SK-N-MC (cell line): ENCODE data around the gene CTCF.

Experiments
- DNase-seq: peaks from one replicate; pipeline ENCODE4 v3.0.0-alpha.2; 2011; ENCODE audit warnings: low read depth, low spot score
- H3K27ac ChIP-seq: fragments of 200-600 bp; sonication (generic); 2 replicates; pipeline ENCODE4 v1.5.1; 2016; ENCODE audit warnings: mixed run types
- H3K36me3 ChIP-seq: fragments of 200-600 bp; sonication (generic); 2 replicates; pipeline ENCODE4 v1.6.1; 2017; ENCODE audit warnings: antibody characterized with exemption, low read length, mixed read lengths; ENCODE audit not compliant: insufficient read depth
- H3K4me3 ChIP-seq: fragments of 200-600 bp; sonication (generic); 2 replicates; pipeline ENCODE4 v1.5.1; 2016
- H3K9ac ChIP-seq: fragments of 200-600 bp; sonication (generic); 2 replicates; pipeline ENCODE4 v1.8.0; 2017; ENCODE audit warnings: mixed run types, mixed read lengths; ENCODE audit not compliant: insufficient read length
- H3K9me3 ChIP-seq: fragments of 200-600 bp; sonication (generic); 2 replicates; pipeline ENCODE4 v1.6.1; 2017; ENCODE audit warnings: low read depth, mild to moderate bottlenecking, antibody characterized with exemption, low read length, moderate library complexity, mixed read lengths
- EZH2 ChIP-seq: fragments of 200-600 bp; sonication (generic); IDR thresholded peaks from one replicate; pipeline ENCODE4 v1.6.1; 2017; ENCODE audit warnings: antibody characterized with exemption
- FOXP2 ChIP-seq: optimal IDR thresholded peaks from 2 replicates; pipeline ENCODE3; 2011; ENCODE audit warnings: mild to moderate bottlenecking, moderate library complexity; ENCODE audit not compliant: insufficient read depth; ENCODE audit errors: extremely low read length, control extremely low read depth
- POLR2AphosphoS5 ChIP-seq: IDR thresholded peaks from 2 replicates; pipeline ENCODE4 v1.6.1; 2012; ENCODE audit warnings: mild to moderate bottlenecking, low read depth, low read length, borderline replicate concordance

Gene CTCF

GRCh38 chr16:67663877-67664222 lies 101.5 kb downstream of the CTCF start:
- no peaks in the 10 kb centered on the region for H3K36me3 ChIP-seq
- DNase-seq: no peak
- no peak overlapping the region for H3K27ac ChIP-seq
- H3K4me3 ChIP-seq: no peak overlapping the region
- H3K9ac ChIP-seq: no peak overlapping the region
- no peak for TF ChIP-seq POLR2AphosphoS5
- no peak for TF ChIP-seq EZH2
- TF ChIP-seq FOXP2: no peak
- no peaks in the 10 kb centered on the region for H3K9me3 ChIP-seq

- DNase-seq: no peak
- H3K9me3 ChIP-seq: no peaks in the 10 kb centered on the region
- H3K4me3 ChIP-seq: no peak overlapping the region
- H3K36me3 ChIP-seq: no peaks in the 10 kb centered on the region
- TF ChIP-seq FOXP2: no peak
- no peak for TF ChIP-seq EZH2
- no peak for TF ChIP-seq POLR2AphosphoS5
- no peak overlapping the region for H3K9ac ChIP-seq
- H3K27ac ChIP-seq: no peak overlapping the region
Measured at GRCh38 chr16:67664258-67664657, 101.9 kb downstream of the CTCF start.

GRCh38 chr16:67664871-67665270 lies 102.5 kb downstream of the CTCF start:
- H3K27ac ChIP-seq: no peak overlapping the region
- no peak overlapping the region for H3K4me3 ChIP-seq
- no peak for DNase-seq
- no peaks in the 10 kb centered on the region for H3K9me3 ChIP-seq
- no peak overlapping the region for H3K9ac ChIP-seq
- no peaks in the 10 kb centered on the region for H3K36me3 ChIP-seq
- TF ChIP-seq POLR2AphosphoS5 (no peak), EZH2 (no peak)

GRCh38 chr16:67665598-67665997 lies 103.3 kb downstream of the CTCF start:
- no peak for TF ChIP-seq FOXP2
- TF ChIP-seq EZH2: no peak
- TF ChIP-seq POLR2AphosphoS5: no peak
- no peak for DNase-seq
- Histone ChIP-seq H3K9me3 (no peaks in the 10 kb centered on the region), H3K27ac (no peak overlapping the region), H3K36me3 (no peaks in the 10 kb centered on the region), H3K9ac (no peak overlapping the region), H3K4me3 (no peak overlapping the region)

GRCh38 chr16:67666032-67666551 lies 103.8 kb downstream of the CTCF start:
- no peak for DNase-seq
- H3K4me3 ChIP-seq: no peak overlapping the region
- TF ChIP-seq FOXP2: no peak
- TF ChIP-seq EZH2: no peak
- TF ChIP-seq POLR2AphosphoS5: no peak
- no peaks in the 10 kb centered on the region for H3K36me3 ChIP-seq
- H3K27ac ChIP-seq: no peak overlapping the region
- no peak overlapping the region for H3K9ac ChIP-seq
- H3K9me3 ChIP-seq: no peaks in the 10 kb centered on the region

- H3K27ac ChIP-seq: no peak within 1 kb of the TSS
- H3K4me3 ChIP-seq: no peak within 1 kb of the TSS
- TF ChIP-seq FOXP2 (no peak), POLR2AphosphoS5 (no peak), EZH2 (no peak)
- H3K36me3 ChIP-seq: no peaks in the 10 kb centered on the region
- no peak for DNase-seq
- H3K9ac ChIP-seq: no peak within 1 kb of the TSS
- H3K9me3 ChIP-seq: no peaks in the 10 kb centered on the region
Measured at GRCh38 chr16:67666559-67667452, 104.5 kb downstream of the CTCF start, which contains the start of the genes C16orf86 and ENKD1. Gene C16orf86, plus strand, starts transcription at chr16:67666814. Its CDS starts 157 bp downstream, at chr16:67666971. Gene ENKD1, minus strand, starts transcription at chr16:67666750. Its CDS starts 308 bp downstream, at chr16:67666442.

- no peaks in the 10 kb centered on the region for H3K9me3 ChIP-seq
- DNase-seq: no peak
- no peaks in the 10 kb centered on the region for H3K36me3 ChIP-seq
- TF ChIP-seq FOXP2 (no peak), POLR2AphosphoS5 (no peak), EZH2 (no peak)
- no peak overlapping the region for H3K27ac ChIP-seq
- H3K9ac ChIP-seq: no peak overlapping the region
- H3K4me3 ChIP-seq: no peak overlapping the region
Measured at GRCh38 chr16:67667453-67667816, 105.1 kb downstream of the CTCF start.

- TF ChIP-seq EZH2 (no peak), FOXP2 (no peak), POLR2AphosphoS5 (no peak)
- no peaks in the 10 kb centered on the region for H3K9me3 ChIP-seq
- no peak for DNase-seq
- H3K36me3 ChIP-seq: no peaks in the 10 kb centered on the region
- H3K4me3 ChIP-seq: no peak overlapping the region
- H3K9ac ChIP-seq: no peak overlapping the region
- no peak overlapping the region for H3K27ac ChIP-seq
Measured at GRCh38 chr16:67667817-67668494, 105.6 kb downstream of the CTCF start.
